Measurements from ENCODE around the gene ABO.
"Not testable (repeated sequence)": the region's sequence is repeated elsewhere in the genome, so short reads cannot be mapped to it uniquely, and the experiment has no call there.

ABO gene

GRCh38 chr9:133303266-133304157 lies 28.5 kb upstream of the ABO start:
- H3K79me2 ChIP-seq (ENCODE audit: insufficient read depth, low read length): no peaks in the 10 kb centered on the region
- no peak overlapping the region for H3K4me3 ChIP-seq (ENCODE audit: low read depth in 1 of 2, low read length in 2 of 2)
- TF ChIP-seq EZH2 (IDR thresholded peaks at IDR 0.05; ENCODE audit: borderline replicate concordance, low read depth, low read length, severe bottlenecking): no peak
- TF ChIP-seq CTCF (IDR thresholded peaks at IDR 0.05; ENCODE audit: borderline replicate concordance, extremely low read depth, low read length, poor library complexity, severe bottlenecking): no peak
- no peaks in the 10 kb centered on the region for H3K27me3 ChIP-seq (ENCODE audit: insufficient read depth, low read length, poor library complexity)
- no peaks in the 10 kb centered on the region for H3K36me3 ChIP-seq (ENCODE audit: insufficient read depth, low read length)
- H3K4me1 ChIP-seq (ENCODE audit: insufficient read depth, low read length): no peaks in the 10 kb centered on the region
- ATAC-seq (ENCODE audit: insufficient read depth, low read depth) (no peak), DNase-seq (no peak)
- no peaks in the 10 kb centered on the region for H3K9me3 ChIP-seq (ENCODE audit: insufficient read depth, low read length, severe bottlenecking)
- no peak overlapping the region for H3K4me2 ChIP-seq (ENCODE audit: insufficient read depth, low read length)
- H3K9ac ChIP-seq (ENCODE audit: low read depth, low read length): no peak overlapping the region
- H4K20me1 ChIP-seq (ENCODE audit: insufficient read depth, low read length): no peaks in the 10 kb centered on the region
- no peak overlapping the region for H3K27ac ChIP-seq (ENCODE audit: low read length)
- H2AFZ ChIP-seq (ENCODE audit: low read depth, low read length): no peak overlapping the region

- Histone ChIP-seq H3K27me3 (ENCODE audit: insufficient read depth, low read length, poor library complexity) (no peaks in the 10 kb centered on the region), H3K4me1 (ENCODE audit: insufficient read depth, low read length) (no peaks in the 10 kb centered on the region), H3K9me3 (ENCODE audit: insufficient read depth, low read length, severe bottlenecking) (no peaks in the 10 kb centered on the region), H3K4me3 (ENCODE audit: low read depth in 1 of 2, low read length in 2 of 2) (no peak overlapping the region), H4K20me1 (ENCODE audit: insufficient read depth, low read length) (no peaks in the 10 kb centered on the region), H3K9ac (ENCODE audit: low read depth, low read length) (no peak overlapping the region), H3K4me2 (ENCODE audit: insufficient read depth, low read length) (no peak overlapping the region), H3K27ac (ENCODE audit: low read length) (no peak overlapping the region), H2AFZ (ENCODE audit: low read depth, low read length) (no peak overlapping the region), H3K36me3 (ENCODE audit: insufficient read depth, low read length) (no peaks in the 10 kb centered on the region), H3K79me2 (ENCODE audit: insufficient read depth, low read length) (no peaks in the 10 kb centered on the region)
- ATAC-seq (ENCODE audit: insufficient read depth, low read depth): no peak
- DNase-seq: no peak
- TF ChIP-seq CTCF (IDR thresholded peaks at IDR 0.05; ENCODE audit: borderline replicate concordance, extremely low read depth, low read length, poor library complexity, severe bottlenecking) (no peak), EZH2 (IDR thresholded peaks at IDR 0.05; ENCODE audit: borderline replicate concordance, low read depth, low read length, severe bottlenecking) (no peak)
Measured at GRCh38 chr9:133301253-133302230, 26.5 kb upstream of the ABO start.

GRCh38 chr9:133299996-133300395 lies 25.0 kb upstream of the ABO start:
- not testable (repeated sequence) for H3K4me2 ChIP-seq (ENCODE audit: insufficient read depth, low read length); H3K27ac ChIP-seq (ENCODE audit: low read length); ATAC-seq (ENCODE audit: insufficient read depth, low read depth); DNase-seq; H3K27me3 ChIP-seq (ENCODE audit: insufficient read depth, low read length, poor library complexity); H2AFZ ChIP-seq (ENCODE audit: low read depth, low read length); H3K79me2 ChIP-seq (ENCODE audit: insufficient read depth, low read length); H3K36me3 ChIP-seq (ENCODE audit: insufficient read depth, low read length); H4K20me1 ChIP-seq (ENCODE audit: insufficient read depth, low read length); H3K4me1 ChIP-seq (ENCODE audit: insufficient read depth, low read length); H3K9me3 ChIP-seq (ENCODE audit: insufficient read depth, low read length, severe bottlenecking); H3K9ac ChIP-seq (ENCODE audit: low read depth, low read length); H3K4me3 ChIP-seq (ENCODE audit: low read depth in 1 of 2, low read length in 2 of 2)

- Histone ChIP-seq H2AFZ (ENCODE audit: low read depth, low read length) (no peak overlapping the region), H3K4me3 (ENCODE audit: low read depth in 1 of 2, low read length in 2 of 2) (no peak overlapping the region), H3K9me3 (ENCODE audit: insufficient read depth, low read length, severe bottlenecking) (peaks cover 11% of the 10 kb centered on the region), H3K27me3 (ENCODE audit: insufficient read depth, low read length, poor library complexity) (no peaks in the 10 kb centered on the region), H3K36me3 (ENCODE audit: insufficient read depth, low read length) (no peaks in the 10 kb centered on the region), H3K79me2 (ENCODE audit: insufficient read depth, low read length) (no peaks in the 10 kb centered on the region), H3K27ac (ENCODE audit: low read length) (no peak overlapping the region), H3K4me1 (ENCODE audit: insufficient read depth, low read length) (no peaks in the 10 kb centered on the region), H3K9ac (ENCODE audit: low read depth, low read length) (no peak overlapping the region), H3K4me2 (ENCODE audit: insufficient read depth, low read length) (no peak overlapping the region), H4K20me1 (ENCODE audit: insufficient read depth, low read length) (no peaks in the 10 kb centered on the region)
- DNase-seq (no peak), ATAC-seq (ENCODE audit: insufficient read depth, low read depth) (no peak)
- no peak for TF ChIP-seq CTCF (IDR thresholded peaks at IDR 0.05; ENCODE audit: borderline replicate concordance, extremely low read depth, low read length, poor library complexity, severe bottlenecking)
- no peak for TF ChIP-seq EZH2 (IDR thresholded peaks at IDR 0.05; ENCODE audit: borderline replicate concordance, low read depth, low read length, severe bottlenecking)
Measured at GRCh38 chr9:133294257-133294656, 19.3 kb upstream of the ABO start.
